ENCODE measurements around the gene RIC1. TPM values are rescaled to one million over a fixed set of nuclear protein-coding genes. Genes with fewer than 3 reads are reported as not detected.

The RIC1 gene
- total RNA-seq, 1 experiment from 2014 or later = 23.1 TPM

- Mint-ChIP-seq H3K27ac (ENCODE audit: low read depth, unreplicated experiment) (no peak overlapping the region), H3K9me3 (ENCODE audit: unreplicated experiment) (no peaks in the 10 kb centered on the region), H3K36me3 (ENCODE audit: insufficient read depth, unreplicated experiment) (peaks cover 77% of the 10 kb centered on the region), H3K27me3 (ENCODE audit: insufficient read depth, unreplicated experiment) (no peaks in the 10 kb centered on the region), H3K4me1 (ENCODE audit: insufficient read depth, unreplicated experiment) (no peaks in the 10 kb centered on the region), H3K4me3 (ENCODE audit: unreplicated experiment) (no peak overlapping the region)
- intact Hi-C loops (cut with micrococcal nuclease) = no loop called here
- CTCF ChIA-PET = interaction anchor here (0.6 kb wide), 2 partner anchors 140 to 1369 kb away, joined by 3 to 7 read pairs; no protein-coding TSS in a partner anchor
- BruUV-seq (replicated peaks) = no TSS peak
- no peak for DNase-seq (ENCODE audit: unreplicated experiment)
- no peak for TF ChIP-seq CTCF (IDR thresholded peaks at IDR 0.05; ENCODE audit: unreplicated experiment)
- POLR2A ChIA-PET = interaction anchor here (1.0 to 1.8 kb wide), 2 partner anchors 14 to 111 kb away, joined by 4 read pairs; no protein-coding TSS in a partner anchor
These were observed 114.2 kb downstream of the RIC1 start for GRCh38 chr9:5743109-5743508.

GRCh38 chr9:5748438-5748837 lies 119.5 kb downstream of the RIC1 start:
- Mint-ChIP-seq H3K27ac (ENCODE audit: low read depth, unreplicated experiment) (no peak overlapping the region), H3K4me3 (ENCODE audit: unreplicated experiment) (no peak overlapping the region), H3K9me3 (ENCODE audit: unreplicated experiment) (no peaks in the 10 kb centered on the region), H3K27me3 (ENCODE audit: insufficient read depth, unreplicated experiment) (no peaks in the 10 kb centered on the region), H3K4me1 (ENCODE audit: insufficient read depth, unreplicated experiment) (no peaks in the 10 kb centered on the region), H3K36me3 (ENCODE audit: insufficient read depth, unreplicated experiment) (peaks cover 67% of the 10 kb centered on the region)
- CTCF ChIA-PET = interaction anchor here (0.6 to 0.7 kb wide), 3 partner anchors 10 to 49 kb away, joined by 3 read pairs; no protein-coding TSS in a partner anchor
- no peak for DNase-seq (ENCODE audit: unreplicated experiment)
- BruUV-seq (replicated peaks) = no TSS peak
- POLR2A ChIA-PET = interaction anchor here (0.5 to 0.7 kb wide), 3 partner anchors 11 to 85 kb away, joined by 3 read pairs; partner anchors contain the start of gene ERMP1
- intact Hi-C loops (cut with micrococcal nuclease) = no loop called here
- TF ChIP-seq CTCF (IDR thresholded peaks at IDR 0.05; ENCODE audit: unreplicated experiment) = no peak

GRCh38 chr9:5749306-5749705 lies 120.4 kb downstream of the RIC1 start:
- H3K36me3 Mint-ChIP-seq (ENCODE audit: insufficient read depth, unreplicated experiment) = peaks cover 66% of the 10 kb centered on the region
- ChIA-PET CTCF (interaction anchor here (0.6 to 1.3 kb wide), 7 partner anchors 9 to 883 kb away, joined by 3 to 4 read pairs (median 3); no protein-coding TSS in a partner anchor), POLR2A (no interaction called here)
- no peak for DNase-seq (ENCODE audit: unreplicated experiment)
- H3K4me3 Mint-ChIP-seq (ENCODE audit: unreplicated experiment) = no peak overlapping the region
- H3K27me3 Mint-ChIP-seq (ENCODE audit: insufficient read depth, unreplicated experiment) = no peaks in the 10 kb centered on the region
- no peak for TF ChIP-seq CTCF (IDR thresholded peaks at IDR 0.05; ENCODE audit: unreplicated experiment)
- intact Hi-C loops (cut with micrococcal nuclease) = no loop called here
- no peaks in the 10 kb centered on the region for H3K9me3 Mint-ChIP-seq (ENCODE audit: unreplicated experiment)
- no peak overlapping the region for H3K27ac Mint-ChIP-seq (ENCODE audit: low read depth, unreplicated experiment)
- no TSS peak for BruUV-seq (replicated peaks)
- H3K4me1 Mint-ChIP-seq (ENCODE audit: insufficient read depth, unreplicated experiment) = no peaks in the 10 kb centered on the region

GRCh38 chr9:5750569-5750968 lies 121.7 kb downstream of the RIC1 start:
- intact Hi-C loops (cut with micrococcal nuclease) = no loop called here
- peaks cover 58% of the 10 kb centered on the region for H3K36me3 Mint-ChIP-seq (ENCODE audit: insufficient read depth, unreplicated experiment)
- CTCF ChIA-PET = interaction anchor here (0.5 to 1.7 kb wide), 2 partner anchors 23 to 1338 kb away, joined by 3 to 6 read pairs; no protein-coding TSS in a partner anchor
- H3K27me3 Mint-ChIP-seq (ENCODE audit: insufficient read depth, unreplicated experiment) = no peaks in the 10 kb centered on the region
- H3K27ac Mint-ChIP-seq (ENCODE audit: low read depth, unreplicated experiment) = no peak overlapping the region
- POLR2A ChIA-PET = interaction anchor here (0.6 kb wide), 1 partner anchor 803 kb away, joined by 4 read pairs; no protein-coding TSS in a partner anchor
- no peak for DNase-seq (ENCODE audit: unreplicated experiment)
- no peak for TF ChIP-seq CTCF (IDR thresholded peaks at IDR 0.05; ENCODE audit: unreplicated experiment)
- BruUV-seq (replicated peaks) = no TSS peak
- H3K4me3 Mint-ChIP-seq (ENCODE audit: unreplicated experiment) = no peak overlapping the region
- H3K9me3 Mint-ChIP-seq (ENCODE audit: unreplicated experiment) = no peaks in the 10 kb centered on the region
- no peaks in the 10 kb centered on the region for H3K4me1 Mint-ChIP-seq (ENCODE audit: insufficient read depth, unreplicated experiment)
